ENCODE results near the gene SH2B2.

SH2B2 gene

DNA sequence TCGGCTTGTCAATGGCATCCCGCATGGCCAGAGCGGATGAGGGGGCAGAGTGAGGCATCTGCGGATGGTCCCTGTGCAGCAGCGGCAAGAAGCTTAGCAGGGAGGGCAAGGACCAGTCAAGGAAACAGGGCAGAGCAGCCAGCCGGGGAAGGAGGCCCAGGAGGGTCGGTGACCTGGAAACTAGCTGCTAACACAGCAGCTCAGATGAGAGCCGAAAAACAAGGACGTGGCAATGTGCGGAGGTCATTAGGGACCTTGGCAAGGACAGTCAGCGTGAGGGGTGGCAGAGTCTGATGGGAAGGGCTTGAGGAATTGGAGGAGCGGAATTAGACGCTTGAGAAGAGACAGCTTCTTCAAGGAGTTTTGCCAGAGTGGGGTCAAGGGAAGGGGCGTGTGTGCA is 20.1 kb upstream of the SH2B2 start:
- DNase-seq (ENCODE audit: low read depth in 2 of 2, low spot score in 1 of 2), result no peak

DNA sequence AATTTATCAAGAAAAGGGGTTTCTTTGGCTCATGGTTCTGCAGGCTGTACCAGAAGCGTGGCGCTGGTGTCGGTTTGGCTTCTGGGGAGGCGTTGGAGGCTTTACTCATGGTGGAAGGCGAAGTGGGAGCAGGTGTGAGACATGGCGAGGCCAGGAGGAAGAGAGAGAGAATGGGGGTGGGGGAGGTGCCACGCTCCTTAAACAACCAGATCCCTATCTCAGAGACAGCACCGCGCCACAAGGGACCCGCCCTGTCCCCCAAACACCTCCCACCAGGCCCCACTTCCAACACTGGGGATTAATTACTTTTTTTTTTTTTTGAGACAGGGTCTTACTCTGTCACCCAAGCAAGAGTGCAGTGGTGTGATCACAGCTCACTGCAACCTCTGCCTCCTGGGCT is 18.0 kb upstream of the SH2B2 start:
- DNase-seq (ENCODE audit: low read depth in 2 of 2, low spot score in 1 of 2), result no peak

DNA sequence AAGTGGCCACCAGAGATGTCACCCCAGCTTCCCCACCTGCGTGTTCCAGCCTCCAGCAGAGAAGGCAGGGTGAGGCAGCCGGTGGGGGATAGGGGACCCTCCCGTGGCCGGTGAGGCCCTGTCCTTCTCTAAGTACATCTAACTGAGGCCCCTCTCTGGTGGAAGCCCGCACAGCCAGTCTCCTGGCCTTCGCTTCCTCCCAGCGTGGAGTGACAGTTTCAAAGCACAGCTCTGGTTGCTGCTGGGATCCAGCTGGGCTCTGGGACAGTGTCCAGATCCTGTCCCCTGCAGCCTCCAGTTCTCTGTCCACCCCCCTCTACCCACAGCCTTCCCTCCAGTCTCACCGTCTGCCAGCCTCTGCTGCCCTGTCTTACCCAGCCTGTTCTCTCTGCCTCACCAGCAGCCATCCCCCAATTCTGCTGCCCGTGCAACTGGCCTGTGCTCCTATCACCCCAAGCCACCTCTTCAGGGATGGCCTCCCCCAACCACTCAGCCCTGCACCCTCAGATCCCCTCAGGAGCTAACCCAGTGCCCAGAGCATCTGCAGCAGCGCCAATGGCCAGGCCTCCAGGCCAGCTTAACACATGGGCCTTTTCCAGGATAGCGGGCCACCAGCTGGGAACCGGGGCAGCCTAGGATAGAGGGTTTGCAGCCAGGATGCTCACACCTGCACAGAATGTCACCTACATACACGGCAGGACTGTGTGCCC is 16.3 kb upstream of the SH2B2 start:
- DNase-seq (ENCODE audit: low read depth in 2 of 2, low spot score in 1 of 2), result no peak

DNA sequence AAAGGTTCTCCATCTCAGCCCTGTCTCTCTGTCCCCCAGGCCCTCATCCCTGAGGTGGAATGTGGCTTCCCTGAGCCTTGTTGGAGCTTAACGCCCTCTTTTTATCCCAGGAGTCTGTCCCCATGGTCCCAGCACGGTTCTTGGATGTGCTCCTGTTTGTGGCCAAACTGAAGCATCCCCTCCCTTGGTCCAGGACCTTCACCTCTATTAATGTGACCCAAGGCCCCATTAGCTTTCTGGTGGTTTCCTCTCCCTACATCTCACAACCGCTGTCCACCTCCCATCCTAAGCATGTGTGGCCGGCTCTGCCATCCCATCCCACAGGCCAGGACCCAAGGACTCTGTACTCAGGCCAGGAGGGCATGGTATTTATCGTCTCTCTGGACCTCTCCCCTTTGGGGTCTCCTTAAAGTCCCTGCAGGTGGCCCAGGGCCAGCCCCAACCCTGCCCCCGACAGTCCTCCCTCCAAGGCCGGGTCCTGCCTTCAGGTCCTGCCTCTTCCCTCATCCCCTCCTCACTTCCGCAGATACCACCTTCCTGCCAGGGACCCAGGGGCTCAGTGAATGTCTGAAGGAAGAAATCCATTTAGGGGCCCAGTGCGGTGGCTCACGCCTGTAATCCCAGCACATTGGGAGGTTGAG is 15.4 kb upstream of the SH2B2 start:
- DNase-seq (ENCODE audit: low read depth in 2 of 2, low spot score in 1 of 2), result no peak

DNA sequence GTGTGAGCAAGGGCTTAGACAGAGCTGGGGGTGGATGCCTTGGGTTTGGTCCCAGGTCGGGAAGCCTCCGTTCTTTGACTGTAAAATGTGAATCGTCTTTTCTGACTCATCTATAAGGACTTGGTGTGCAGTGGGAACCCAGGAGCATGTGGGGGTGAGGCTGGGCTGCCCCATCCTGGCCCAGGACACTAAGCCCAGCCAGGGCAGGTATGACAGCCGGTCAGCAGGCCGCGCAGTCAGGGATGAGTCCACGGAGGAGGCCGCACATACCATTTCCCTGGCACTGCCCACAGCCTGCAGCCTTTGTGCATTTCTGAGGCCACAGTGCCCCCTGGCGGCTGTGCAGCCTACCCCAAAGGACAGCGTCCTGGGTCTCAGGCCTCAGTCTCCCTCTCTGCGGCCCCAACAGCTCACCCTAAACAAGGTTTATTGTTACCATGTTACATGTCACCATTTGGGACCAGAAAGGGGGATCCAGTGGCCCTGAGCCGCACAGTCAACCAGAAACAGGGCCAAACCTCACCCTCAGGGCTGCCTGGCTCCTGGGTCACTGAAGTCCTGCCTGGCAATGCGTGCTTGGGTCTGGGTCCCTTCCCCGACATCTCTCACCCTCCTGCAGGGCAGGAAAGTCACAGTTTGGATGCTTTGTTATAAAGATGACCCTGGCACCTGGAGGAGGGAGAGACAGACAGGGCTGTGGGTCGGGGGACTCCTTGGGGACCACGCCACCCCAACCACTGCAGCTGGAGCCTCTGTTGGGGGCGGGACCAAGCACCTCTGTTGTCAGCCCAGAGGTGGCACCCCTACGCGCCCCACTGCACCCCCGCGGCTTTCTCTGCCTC is 14.4 kb upstream of the SH2B2 start:
- DNase-seq (ENCODE audit: low read depth in 2 of 2, low spot score in 1 of 2), result peak; percentile 36 to 62

DNA sequence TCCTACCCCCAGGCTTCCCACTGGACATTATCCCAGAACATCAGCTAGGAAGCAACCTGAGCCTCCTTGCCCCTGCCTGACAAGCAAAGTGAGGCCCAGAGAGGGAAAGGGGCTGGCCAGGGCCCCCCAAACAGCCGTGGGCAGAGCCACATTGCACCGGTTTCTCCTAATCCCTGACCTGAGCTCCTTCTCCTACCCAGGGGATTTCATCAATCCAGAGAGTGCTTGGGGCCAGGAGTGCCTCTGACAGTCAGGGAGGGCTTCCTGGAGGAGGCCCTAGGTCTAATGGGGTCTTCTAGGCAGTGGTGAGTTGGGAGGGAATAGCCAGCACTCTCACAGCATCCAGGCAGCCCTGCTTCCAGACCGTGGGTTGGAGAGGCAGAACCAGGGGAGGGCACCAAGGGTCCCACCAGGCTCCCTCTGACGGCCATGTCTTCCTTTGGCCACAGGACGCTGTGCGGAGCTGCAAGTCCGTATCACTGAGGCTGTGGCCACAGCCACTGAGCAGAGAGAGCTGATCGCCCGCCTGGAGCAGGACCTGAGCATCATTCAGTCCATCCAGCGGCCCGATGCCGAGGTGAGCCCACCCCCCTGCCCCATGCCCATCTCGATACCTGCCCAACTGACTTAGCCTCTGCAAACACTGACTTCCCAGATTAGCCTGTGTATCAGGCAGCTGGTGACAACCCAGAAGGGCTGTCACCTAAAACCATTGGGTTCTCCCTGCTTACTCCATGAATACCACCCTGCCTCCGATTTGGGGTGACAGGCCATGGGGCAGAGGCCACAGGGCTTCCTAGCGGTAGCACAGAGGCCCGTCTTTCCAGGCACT is 13.5 kb upstream of the SH2B2 start:
- DNase-seq (ENCODE audit: low read depth in 2 of 2, low spot score in 1 of 2), result no peak

DNA sequence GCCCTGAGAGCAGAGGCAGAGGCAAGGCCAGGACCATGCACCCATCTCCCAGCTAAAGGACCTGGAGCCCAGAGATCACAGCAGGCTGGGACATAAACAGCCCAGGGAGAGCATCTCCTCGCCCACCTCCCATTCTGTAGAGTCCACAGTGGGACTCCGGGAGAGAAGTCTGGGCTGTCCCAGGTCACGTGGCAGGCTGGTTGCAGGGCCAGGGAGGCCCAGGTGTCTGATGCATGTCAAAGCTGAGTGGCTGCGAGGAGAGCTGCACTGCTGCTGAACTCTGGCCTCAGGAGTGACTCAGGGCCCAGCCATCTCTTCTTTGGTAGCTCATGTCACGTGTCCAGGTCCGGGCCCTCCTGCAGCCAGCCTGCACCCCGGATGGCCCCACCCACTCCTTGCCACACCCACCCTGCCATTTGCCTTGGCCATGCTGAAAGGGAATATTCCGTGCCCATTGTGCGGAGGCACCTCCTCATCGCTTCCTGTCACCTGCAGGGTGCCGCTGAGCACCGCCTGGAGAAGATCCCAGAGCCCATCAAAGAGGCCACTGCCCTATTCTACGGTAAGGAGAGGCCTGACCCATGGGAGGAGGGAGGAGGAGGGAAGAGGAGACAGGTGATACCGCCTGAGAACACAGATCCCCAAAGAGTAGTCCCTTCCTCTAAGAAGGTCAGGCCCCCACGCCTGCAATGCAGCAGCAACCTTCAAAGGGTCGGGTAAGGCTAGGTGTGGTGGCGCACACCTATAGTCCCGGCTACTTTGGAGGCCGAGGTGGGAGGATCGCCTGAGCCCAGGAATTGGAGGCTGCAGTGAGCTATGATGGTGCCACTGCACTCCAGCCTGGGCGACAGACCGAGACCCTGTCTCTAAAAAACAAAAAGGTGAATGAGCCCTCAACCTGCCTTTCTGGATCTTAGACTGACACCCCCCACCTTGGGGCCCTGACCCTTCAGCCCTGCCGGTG is 12.6 kb upstream of the SH2B2 start:
- no peak for DNase-seq (ENCODE audit: low read depth in 2 of 2, low spot score in 1 of 2)

DNA sequence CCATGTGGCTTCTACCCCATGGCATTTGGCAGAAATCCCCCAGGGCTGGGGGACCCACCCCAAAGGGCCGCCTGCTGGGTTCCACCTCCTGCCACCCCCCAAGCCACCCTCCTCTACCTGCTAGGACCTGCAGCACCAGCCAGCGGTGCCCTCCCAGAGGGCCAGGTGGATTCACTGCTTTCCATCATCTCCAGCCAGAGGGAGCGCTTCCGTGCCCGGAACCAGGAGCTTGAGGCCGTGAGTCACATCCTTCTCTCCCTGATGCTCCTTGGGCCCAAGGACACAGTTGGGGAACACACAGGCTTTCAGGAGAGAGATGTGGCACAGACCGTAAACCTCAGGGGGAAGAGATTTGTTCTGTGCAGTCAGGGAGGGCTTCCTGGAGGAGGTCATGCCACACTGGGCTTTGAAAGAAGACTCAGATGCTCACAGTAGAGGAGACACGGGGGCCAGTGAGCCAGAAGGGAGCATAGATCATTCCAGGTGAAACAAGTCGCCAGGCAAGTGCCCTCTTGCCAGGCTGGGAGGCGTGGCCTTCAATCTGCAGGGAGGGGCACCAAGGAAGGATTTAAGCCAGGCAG is 11.5 kb upstream of the SH2B2 start:
- DNase-seq (ENCODE audit: low read depth in 2 of 2, low spot score in 1 of 2), result no peak

DNA sequence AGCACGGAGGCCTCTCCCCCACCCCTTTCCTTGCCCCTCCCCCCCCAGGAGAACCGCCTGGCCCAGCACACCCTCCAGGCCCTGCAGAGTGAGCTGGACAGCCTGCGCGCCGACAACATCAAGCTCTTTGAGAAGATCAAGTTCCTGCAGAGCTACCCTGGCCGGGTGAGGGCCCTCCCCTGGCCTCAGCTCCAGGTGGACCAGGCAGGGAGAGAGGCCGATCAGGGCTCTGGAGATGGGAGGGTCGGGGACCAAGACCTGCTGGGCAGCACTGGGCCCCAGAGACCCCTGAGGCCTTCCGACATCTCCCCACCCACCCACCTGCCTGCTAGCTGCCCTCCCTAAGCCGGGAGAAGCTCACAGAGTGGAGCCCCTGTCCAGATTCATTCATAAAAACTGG is 8.8 kb upstream of the SH2B2 start:
- no peak for DNase-seq (ENCODE audit: low read depth in 2 of 2, low spot score in 1 of 2)

DNA sequence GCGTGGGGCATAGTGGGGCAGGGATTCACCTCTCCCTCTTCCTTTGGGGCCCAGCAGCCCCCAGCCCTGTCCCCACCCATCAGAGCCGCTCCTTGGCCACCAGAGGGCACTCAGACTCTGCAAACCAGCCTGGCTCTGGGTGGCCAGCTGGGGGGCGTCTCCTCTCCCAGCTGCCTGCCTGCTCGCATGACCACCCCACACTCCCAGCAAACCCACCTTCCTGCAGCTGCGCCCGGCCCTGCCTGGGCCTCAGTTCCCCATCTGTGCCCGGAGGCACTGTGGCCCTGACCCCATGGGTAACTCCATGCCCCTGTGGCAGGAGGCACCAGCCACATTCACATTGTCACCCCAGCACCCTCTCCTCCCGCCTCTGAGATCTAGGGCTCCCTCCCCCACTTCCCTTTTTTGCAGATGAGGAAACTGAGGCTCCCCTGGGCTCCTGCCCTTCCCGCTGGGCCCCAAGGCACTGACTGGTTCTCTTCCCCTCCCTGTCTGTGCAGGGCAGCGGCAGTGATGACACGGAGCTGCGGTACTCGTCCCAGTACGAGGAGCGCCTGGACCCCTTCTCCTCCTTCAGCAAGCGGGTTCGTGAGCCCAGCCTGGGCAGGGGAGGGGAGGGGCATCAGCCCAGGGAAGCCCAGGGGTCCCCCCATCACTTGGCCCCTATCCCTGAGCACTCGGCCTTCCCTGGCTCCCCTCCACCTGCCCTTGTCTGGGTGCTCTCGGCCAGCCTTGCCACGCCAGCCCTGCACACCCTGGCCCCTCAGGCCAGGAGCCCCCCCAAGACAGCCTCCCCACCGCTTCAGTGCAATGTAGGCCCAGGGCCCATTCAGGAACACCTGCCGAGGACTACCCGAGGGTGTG is 6.9 kb upstream of the SH2B2 start:
- DNase-seq (ENCODE audit: low read depth in 2 of 2, low spot score in 1 of 2), result no peak

DNA sequence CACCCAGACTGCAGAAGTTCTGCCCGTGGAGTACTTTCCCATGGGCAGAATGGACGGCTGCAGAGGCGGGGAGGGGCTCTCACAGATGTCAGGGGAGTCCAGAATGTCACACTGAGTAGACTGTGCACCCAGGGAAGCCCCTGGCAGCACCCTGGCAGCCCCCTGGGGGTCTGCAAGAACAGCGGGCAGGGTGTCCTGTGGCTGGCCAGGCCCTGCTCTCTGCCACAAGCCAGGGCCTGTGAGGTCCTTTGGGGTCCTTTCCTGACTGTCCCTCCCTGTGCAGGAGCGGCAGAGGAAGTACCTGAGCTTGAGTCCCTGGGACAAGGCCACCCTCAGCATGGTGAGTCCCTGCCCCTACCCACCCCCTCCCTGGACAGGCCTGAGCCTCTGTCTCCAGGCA is 6.1 kb upstream of the SH2B2 start:
- DNase-seq (ENCODE audit: low read depth in 2 of 2, low spot score in 1 of 2), result no peak

DNA sequence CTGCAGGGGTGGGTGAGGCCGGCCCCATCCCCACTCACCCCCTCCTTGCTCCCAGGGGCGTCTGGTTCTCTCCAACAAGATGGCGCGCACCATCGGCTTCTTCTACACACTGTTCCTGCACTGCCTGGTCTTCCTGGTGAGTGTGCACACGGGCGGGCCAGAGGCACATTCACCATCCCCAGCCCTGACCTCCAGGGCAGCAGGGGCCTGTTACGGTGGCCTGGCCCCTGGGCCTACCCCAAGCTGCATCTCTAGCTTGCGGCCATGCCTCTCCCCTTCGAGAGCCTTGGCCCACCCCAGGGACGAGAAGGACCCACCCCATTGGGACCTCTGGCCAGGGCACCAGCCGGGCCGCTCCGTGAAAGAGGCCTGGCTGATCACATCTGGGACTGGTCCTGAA is 4.9 kb upstream of the SH2B2 start:
- DNase-seq (ENCODE audit: low read depth in 2 of 2, low spot score in 1 of 2), result no peak

DNA sequence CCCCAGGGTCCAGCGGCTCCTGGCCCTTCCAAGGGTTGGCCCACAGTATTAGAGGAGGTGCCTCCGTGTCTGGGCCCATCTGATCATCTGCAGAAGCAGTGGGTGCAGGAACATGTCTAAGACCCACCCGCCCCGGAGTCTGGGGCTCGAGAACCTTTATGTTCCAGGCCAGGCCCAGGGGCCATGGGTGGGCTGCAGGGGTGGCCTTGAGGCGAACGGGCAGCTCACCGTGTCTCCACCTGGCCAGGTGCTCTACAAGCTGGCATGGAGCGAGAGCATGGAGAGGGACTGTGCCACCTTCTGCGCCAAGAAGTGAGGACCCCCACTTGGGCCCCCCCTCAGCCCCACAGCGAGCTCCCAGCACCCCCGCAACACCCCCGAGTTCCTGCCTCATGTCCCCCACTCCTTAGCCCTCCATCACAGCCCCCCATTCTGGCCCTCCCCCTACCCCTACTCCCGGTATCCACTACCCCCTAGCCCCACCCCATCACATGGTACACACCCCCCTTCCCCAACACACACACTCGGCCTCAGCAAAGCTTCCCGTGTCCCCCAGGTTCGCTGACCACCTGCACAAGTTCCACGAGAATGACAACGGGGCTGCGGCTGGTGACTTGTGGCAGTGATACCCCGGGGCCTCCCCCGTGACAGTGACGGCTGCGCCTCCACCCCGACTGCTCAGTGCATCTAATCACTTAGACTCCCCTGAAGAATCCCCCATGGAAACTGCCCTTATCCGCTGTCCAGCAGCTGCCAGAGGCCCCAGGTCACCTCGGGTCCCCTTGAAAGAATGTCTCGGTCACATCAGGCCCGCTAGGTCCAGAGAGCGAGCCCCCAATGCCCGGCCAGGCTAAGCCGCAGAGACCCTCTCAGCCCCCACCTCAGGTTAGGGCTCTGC is 4.0 kb upstream of the SH2B2 start:
- DNase-seq (ENCODE audit: low read depth in 2 of 2, low spot score in 1 of 2), result no peak

DNA sequence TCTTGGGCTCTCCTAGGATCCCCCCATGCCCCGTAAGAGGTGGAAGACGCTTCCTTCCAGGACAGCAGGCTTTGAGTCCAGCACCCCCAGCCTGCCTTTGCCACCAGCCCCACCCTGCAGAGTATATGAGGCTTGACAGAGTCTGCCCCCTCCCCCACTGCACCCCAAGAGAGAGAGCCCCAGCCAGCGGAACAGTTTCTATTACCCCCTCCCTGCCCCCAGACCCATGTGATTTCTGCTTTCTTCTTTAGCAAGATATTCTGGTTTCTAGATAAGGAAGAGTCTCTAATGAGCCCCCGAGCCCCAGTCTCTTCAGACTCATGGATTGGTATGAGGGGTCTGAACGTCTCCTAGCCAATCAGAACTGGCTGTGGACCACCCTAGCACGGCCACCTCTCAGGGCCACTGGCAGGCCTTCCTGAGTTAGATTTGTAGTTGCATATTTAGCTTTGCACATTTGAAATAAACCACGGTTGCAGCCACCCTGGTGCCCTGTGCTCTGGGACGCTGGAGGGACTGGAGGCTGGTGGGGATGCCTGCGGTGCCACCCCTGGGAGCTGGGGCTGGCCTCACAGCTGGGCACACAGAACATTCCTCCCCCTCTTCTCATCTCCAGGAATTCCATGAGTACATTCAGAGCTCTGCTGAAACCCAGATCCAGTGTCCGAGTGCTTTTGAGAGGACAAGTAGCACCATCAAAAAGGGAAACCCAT is 3.0 kb upstream of the SH2B2 start:
- no peak for DNase-seq (ENCODE audit: low read depth in 2 of 2, low spot score in 1 of 2)

DNA sequence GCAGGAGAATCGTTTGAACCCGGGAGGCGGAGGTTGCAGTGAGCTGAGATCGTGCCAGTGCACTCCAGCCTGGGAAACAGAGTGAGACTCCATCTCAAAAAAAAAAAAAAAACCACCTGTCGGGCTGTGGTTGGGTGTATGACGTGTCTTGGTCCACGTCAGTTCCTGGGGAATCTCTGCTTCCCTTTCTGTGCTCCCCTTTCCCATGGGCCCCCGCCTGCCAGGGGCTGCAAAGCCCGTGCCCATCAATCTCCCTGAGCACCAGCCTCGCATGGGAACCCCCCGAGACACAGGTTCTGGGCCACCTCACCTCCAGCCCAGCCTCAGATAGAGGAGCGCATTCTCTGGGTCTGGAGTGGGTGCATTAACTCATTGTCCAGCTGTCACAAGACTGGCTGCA is 2.3 kb upstream of the SH2B2 start:
- DNase-seq (ENCODE audit: low read depth in 2 of 2, low spot score in 1 of 2), result no peak

DNA sequence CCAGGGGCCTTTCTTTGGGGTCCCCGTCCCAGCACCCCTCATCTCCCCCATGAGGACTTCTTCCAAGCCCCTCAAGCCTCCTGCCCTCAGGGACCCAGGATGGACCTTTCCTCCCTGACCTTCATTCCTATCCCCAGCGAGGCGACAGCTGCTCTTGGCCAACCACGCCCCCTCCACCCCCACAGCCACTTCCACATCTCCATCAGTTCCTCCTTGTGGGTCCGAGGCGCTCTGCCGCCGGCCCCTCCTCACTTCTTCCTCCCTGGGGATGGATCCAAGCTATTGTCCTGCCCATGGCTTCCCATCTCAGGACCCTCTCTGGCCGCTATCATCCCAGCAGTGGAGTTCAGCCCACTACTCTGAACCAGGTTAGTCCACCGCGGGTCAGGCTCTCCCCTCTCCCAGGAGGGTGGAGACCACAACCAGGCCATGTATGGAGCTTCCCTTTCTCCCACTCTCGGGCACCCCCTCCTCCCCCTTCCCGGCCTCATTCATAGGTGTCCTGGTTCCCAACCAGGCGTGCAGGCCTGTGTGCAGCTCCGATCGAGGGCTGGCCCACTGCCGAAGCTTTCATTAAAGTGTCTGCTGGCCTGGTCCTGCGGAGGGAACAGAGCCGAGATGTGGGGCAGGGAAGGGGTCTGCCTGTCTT is 1.7 kb upstream of the SH2B2 start:
- DNase-seq (ENCODE audit: low read depth in 2 of 2, low spot score in 1 of 2), result no peak
